ENCODE results near the gene NT5C2. TPM values are rescaled to one million over a fixed set of nuclear protein-coding genes. Genes with fewer than 3 reads are reported as not detected.

The NT5C2 gene
- total RNA-seq, 2 donors from 2014 or later, result 105 to 114 TPM

DNA sequence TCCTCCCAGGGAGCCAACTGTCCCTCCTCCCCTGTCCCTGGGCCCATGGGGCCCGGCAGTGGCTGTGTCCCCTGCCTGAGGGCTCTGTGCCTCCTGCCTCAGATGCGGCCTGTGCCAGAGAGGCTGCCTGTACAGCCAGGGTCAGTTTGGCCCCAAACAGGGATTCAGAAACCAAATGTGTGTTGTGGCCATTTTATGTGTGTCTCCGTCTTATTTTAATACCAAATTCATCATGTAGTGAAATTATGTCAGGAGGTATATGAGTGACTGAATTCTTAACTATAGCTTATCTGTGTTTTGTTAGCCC lies 114.8 kb downstream of the NT5C2 start:
- Histone ChIP-seq H3K4me1 (ENCODE audit: control insufficient read depth in 1 of 2, low read depth in 2 of 2) (peaks cover 5 to 16% of the 10 kb centered on the region in 2 donors), H3K4me3 (peak overlapping the region; percentile 41), H3K9me3 (no peaks in the 10 kb centered on the region), H3K36me3 (peaks cover 12% of the 10 kb centered on the region), H3K27me3 (replicated peaks; ENCODE audit: insufficient read depth) (no peaks in the 10 kb centered on the region), H3K27ac (peak overlapping the region; percentile 63 to 72)
- TF ChIP-seq, protein P1, sequence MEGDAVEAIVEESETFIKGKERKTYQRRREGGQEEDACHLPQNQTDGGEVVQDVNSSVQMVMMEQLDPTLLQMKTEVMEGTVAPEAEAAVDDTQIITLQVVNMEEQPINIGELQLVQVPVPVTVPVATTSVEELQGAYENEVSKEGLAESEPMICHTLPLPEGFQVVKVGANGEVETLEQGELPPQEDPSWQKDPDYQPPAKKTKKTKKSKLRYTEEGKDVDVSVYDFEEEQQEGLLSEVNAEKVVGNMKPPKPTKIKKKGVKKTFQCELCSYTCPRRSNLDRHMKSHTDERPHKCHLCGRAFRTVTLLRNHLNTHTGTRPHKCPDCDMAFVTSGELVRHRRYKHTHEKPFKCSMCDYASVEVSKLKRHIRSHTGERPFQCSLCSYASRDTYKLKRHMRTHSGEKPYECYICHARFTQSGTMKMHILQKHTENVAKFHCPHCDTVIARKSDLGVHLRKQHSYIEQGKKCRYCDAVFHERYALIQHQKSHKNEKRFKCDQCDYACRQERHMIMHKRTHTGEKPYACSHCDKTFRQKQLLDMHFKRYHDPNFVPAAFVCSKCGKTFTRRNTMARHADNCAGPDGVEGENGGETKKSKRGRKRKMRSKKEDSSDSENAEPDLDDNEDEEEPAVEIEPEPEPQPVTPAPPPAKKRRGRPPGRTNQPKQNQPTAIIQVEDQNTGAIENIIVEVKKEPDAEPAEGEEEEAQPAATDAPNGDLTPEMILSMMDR (IDR thresholded peaks at IDR 0.05), result no peak
- DNase-seq (ENCODE audit: low spot score) (no peak), ATAC-seq (ENCODE audit: insufficient number of reproducible peaks, low FRiP score, low read depth) (no peak)

DNA sequence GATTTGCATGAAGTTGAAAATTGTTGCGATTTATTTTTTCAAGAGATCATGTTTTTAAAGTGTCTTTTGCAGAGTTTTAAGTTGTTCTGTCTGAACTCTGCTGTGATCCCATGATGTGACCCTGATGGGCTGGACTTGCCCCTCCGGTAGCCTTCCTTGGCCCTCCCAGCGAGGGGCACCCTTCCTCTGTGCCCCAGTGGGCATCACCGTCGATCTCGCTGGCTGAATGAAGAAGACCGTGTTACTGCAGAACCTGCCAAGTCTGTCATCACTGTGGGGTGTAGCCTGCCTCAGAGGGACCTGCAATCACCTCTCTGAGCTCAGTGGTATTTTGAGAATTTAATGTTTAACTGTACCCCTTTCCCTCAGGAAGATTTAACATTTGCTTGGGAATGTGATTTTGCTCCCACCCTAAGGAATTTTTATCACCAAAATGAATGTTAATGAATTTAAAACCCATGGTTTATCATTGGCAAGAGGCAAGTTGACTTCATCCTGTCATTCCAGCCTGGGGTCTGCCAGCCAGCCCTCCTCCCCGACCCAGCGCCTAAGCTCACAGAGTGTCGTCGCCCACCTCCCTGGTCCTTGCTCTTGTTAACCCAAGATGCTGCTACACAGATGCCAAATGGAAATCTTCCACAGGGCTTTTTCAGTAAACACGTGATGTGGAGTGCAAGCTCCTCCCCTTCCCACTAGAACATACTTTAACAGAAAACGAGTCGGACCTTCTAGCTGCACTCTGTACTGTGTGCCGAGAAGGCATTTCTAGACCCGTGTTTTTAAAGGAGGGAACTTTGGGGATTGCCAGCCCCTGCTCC lies 115.4 kb downstream of the NT5C2 start:
- Histone ChIP-seq H3K36me3 (peaks cover 6% of the 10 kb centered on the region), H3K4me1 (ENCODE audit: control insufficient read depth in 1 of 2, low read depth in 2 of 2) (peaks cover 5 to 16% of the 10 kb centered on the region in 2 donors), H3K9me3 (no peaks in the 10 kb centered on the region), H3K4me3 (peak overlapping the region; percentile 41), H3K27me3 (replicated peaks; ENCODE audit: insufficient read depth) (no peaks in the 10 kb centered on the region), H3K27ac (peak overlapping the region; percentile 63 to 72)
- DNase-seq (ENCODE audit: low spot score), result no peak
- ATAC-seq (ENCODE audit: insufficient number of reproducible peaks, low FRiP score, low read depth), result peak; percentile 81
- TF ChIP-seq, protein P1 (IDR thresholded peaks at IDR 0.05), result no peak

DNA sequence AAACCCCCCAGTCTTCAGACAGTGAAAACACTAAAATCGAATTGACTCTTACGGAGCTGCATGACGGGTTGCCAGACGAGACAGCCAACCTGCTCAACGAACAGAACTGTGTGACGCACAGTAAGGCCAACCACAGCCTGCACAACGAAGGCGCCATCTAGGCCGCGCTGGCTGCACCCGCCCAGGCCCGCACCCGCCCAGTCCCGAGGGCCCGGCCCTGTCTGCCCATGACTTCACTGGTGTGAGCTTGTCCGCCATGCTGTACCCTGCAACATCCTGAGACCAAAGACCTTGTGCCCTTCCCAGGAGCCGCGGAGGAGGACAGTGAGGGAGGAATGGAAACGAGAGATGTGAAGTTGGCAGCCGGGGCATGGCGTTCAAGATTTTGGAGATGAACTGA lies 116.1 kb downstream of the NT5C2 start:
- H3K36me3 ChIP-seq, result peaks cover 5% of the 10 kb centered on the region
- no peaks in the 10 kb centered on the region for H3K9me3 ChIP-seq
- DNase-seq (ENCODE audit: low spot score), result no peak
- H3K27ac ChIP-seq, result no peak overlapping the region
- ATAC-seq (ENCODE audit: insufficient number of reproducible peaks, low FRiP score, low read depth), result no peak
- TF ChIP-seq, protein P1 (IDR thresholded peaks at IDR 0.05), result no peak
- H3K4me1 ChIP-seq (ENCODE audit: control insufficient read depth in 1 of 2, low read depth in 2 of 2), result peaks cover 5 to 16% of the 10 kb centered on the region in 2 donors
- H3K4me3 ChIP-seq, result no peak overlapping the region
- H3K27me3 ChIP-seq (replicated peaks; ENCODE audit: insufficient read depth), result no peaks in the 10 kb centered on the region

DNA sequence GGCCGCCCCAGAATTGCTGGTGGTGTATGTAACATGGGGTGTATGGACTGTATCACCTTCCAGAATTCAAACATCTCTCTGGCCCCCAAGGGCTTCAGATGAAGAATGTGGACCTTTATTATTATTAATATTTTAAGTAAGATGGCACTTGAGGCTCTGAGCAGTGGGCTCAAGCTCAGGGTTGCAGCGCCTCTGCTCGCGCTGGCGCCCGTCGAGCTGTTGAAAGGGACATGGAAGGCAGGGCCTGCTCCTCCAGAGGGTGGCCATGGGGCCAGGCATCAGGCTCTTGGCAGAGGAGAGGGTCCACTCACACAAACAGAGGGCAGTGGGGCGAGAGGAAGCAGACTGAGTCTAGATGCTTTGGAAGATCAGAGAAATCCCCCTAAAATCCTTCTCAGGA lies 120.2 kb downstream of the NT5C2 start:
- TF ChIP-seq, protein P1 (IDR thresholded peaks at IDR 0.05), result no peak
- Histone ChIP-seq H3K27ac (no peak overlapping the region), H3K4me3 (no peak overlapping the region), H3K27me3 (replicated peaks; ENCODE audit: insufficient read depth) (no peaks in the 10 kb centered on the region), H3K9me3 (no peaks in the 10 kb centered on the region), H3K4me1 (ENCODE audit: control insufficient read depth in 1 of 2, low read depth in 2 of 2) (peaks cover under 1 to 16% of the 10 kb centered on the region in 2 donors), H3K36me3 (peaks cover 5% of the 10 kb centered on the region)
- DNase-seq (ENCODE audit: low spot score) (no peak), ATAC-seq (ENCODE audit: insufficient number of reproducible peaks, low FRiP score, low read depth) (no peak)

DNA sequence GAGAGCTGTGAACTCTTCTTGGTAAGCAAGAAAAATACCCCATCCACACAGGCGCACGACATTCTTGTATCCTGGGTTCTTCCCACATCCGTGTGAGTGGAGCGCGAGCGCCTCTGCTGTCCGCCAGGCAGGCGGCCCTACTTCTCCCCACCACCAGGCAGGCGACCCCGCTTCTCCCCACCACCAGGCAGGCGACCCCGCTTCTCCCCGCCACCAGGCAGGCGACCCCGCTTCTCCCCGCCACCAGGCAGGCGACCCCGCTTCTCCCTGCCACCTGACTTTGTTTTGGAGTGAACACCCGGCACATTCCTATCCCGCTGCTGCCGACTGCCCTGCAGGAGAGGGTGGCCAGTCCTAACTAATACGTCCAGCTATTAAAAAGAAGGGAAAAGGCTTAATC lies 120.8 kb downstream of the NT5C2 start:
- no peak for ATAC-seq (ENCODE audit: insufficient number of reproducible peaks, low FRiP score, low read depth)

More for the DNA sequence above, 120.8 kb downstream of the NT5C2 start:
- Histone ChIP-seq H3K4me1 (ENCODE audit: control insufficient read depth in 1 of 2, low read depth in 2 of 2) (peaks cover 0 to 11% of the 10 kb centered on the region in 2 donors), H3K36me3 (peaks cover 5% of the 10 kb centered on the region), H3K27ac (no peak overlapping the region), H3K27me3 (replicated peaks; ENCODE audit: insufficient read depth) (no peaks in the 10 kb centered on the region), H3K9me3 (no peaks in the 10 kb centered on the region), H3K4me3 (no peak overlapping the region)
- no peak for DNase-seq (ENCODE audit: low spot score)
- TF ChIP-seq, protein P1 (IDR thresholded peaks at IDR 0.05), result no peak

Measured in thoracic aorta (tissue), 2 donors.